IMR-90 (cell line): ENCODE data around the gene LY86.

Experiments
- POLR2A ChIP-seq: IDR thresholded peaks from 2 replicates; pipeline ENCODE4 v1.6.1; 2012; ENCODE audit warnings: mild to moderate bottlenecking, low read depth, low read length
- TF ChIP-seq, protein P1 (sequence below): conservative IDR thresholded peaks from 2 replicates; pipeline ENCODE4 v1.5.1; 2012; ENCODE audit warnings: mild to moderate bottlenecking, low read depth, low read length, improper control_type of control experiment

DNA sequence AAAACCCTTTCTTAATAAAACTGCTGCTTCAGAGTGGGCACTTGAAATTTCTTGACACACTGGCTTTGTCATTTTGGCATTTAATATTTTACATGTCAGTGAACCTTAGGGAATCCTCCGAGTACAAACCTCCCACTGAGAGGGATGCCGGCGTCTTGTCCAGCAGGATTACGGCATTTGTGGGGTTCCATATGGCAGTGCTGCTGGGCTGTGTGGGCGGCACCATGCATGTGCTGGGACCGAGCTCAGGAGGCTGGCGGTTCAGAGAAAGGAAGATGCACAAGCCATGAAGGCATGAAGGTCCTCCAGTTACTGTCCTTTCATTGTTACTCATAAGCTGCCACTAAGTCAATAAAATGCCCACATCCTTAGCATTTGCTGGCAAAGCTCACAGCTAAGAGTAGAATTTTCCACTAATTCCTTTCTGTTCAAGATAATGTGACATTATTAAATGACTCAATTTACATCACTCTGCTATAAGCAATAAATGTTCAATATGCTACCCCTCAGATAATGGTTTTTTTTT lies 61.4 kb downstream of the LY86 start:
- TF ChIP-seq, protein P1, sequence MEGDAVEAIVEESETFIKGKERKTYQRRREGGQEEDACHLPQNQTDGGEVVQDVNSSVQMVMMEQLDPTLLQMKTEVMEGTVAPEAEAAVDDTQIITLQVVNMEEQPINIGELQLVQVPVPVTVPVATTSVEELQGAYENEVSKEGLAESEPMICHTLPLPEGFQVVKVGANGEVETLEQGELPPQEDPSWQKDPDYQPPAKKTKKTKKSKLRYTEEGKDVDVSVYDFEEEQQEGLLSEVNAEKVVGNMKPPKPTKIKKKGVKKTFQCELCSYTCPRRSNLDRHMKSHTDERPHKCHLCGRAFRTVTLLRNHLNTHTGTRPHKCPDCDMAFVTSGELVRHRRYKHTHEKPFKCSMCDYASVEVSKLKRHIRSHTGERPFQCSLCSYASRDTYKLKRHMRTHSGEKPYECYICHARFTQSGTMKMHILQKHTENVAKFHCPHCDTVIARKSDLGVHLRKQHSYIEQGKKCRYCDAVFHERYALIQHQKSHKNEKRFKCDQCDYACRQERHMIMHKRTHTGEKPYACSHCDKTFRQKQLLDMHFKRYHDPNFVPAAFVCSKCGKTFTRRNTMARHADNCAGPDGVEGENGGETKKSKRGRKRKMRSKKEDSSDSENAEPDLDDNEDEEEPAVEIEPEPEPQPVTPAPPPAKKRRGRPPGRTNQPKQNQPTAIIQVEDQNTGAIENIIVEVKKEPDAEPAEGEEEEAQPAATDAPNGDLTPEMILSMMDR, result no peak
- TF ChIP-seq POLR2A, result no peak
